ENCODE measurements around the gene RBM19.

RBM19 gene

GRCh38 chr12:113950873-113951272 lies 15.3 kb downstream of the RBM19 start:
- no peak for DNase-seq

- DNase-seq = no peak
Measured at GRCh38 chr12:113949321-113950305, 16.5 kb downstream of the RBM19 start.

DNA sequence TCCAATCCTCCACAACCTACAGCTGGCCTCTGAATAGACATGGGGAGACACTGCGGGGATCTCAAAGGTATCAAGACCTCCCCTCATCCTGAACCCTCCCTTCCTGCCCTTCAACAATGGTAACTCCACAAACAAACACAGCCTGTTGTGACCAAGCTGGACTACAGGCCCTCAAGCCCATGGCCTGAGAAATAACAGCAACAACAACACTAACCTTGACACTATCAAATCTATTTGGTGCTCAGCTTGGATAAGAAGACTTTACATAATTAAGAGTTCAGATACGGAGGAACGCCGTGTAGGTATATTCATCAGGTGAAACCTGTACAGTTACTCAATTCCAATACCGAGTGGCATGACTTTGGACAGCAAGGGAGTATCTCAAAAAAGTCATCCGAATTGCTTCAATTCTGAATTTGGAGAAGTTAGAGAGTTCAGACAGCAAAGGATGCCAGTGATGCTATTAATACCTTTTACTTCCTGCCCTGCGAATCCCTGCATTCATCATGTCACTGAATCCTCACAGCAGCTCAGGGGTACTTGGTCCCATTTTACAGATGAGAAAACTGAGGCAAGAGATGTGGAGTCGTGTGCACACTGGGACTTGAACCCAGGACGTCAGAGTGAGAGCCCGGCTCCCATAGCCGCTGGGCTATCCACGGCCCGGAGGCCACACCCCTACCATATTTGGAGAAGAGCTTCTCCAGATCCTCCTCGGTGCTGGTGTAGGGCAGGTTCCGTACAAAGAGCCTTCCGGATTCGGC lies 17.8 kb downstream of the RBM19 start:
- DNase-seq = no peak

GRCh38 chr12:113946175-113946574 lies 19.9 kb downstream of the RBM19 start:
- DNase-seq = no peak

DNA sequence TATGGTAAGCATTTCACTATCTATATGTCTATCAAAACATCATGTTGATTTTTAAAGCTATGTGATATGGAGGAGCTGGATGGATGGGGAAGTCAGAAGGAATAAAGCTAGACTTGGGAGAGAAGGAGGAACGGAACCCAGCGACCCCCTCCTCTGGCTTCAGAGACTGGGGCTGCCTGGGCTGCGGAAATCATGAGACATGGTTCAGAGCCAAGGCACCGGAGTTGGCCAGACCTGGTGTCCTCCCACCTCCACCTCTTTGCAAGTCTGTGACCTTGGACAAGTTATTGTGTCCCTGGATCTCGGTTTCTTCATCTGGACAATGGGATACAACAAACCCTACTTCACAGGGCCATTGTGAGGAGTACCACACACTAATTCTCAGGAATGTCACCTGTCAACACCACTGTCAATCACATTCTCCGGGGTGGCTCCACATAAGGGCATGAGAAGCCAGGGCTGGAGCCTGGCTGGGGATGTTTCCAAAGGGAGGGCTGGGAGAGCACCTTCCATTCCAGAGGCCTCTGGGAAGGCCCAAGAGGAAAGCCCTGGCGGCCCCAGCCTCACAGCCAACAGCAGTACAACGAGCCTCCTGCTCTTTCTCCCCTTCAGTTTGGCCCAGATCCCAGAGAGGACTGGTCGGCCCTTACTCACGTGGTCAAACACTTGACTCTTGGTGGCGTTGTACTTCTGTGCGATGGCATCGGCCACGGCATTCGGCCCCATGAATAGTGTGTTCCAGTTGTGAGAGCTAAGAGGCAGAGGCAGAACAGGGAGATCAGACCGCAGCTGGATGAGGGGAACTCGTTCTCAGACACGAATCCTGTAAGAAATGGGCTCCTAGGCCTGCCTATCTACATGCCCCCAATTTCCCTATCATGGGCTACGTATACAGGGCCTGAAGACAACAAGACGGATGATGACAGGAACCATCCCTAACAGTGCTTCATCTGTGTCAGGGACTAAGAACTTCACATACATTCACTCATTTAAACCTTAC lies 20.7 kb downstream of the RBM19 start:
- no peak for DNase-seq

GRCh38 chr12:113942209-113942608 lies 23.9 kb downstream of the RBM19 start:
- DNase-seq = no peak

GRCh38 chr12:113941208-113941486 lies 25.0 kb downstream of the RBM19 start:
- DNase-seq = no peak

DNA sequence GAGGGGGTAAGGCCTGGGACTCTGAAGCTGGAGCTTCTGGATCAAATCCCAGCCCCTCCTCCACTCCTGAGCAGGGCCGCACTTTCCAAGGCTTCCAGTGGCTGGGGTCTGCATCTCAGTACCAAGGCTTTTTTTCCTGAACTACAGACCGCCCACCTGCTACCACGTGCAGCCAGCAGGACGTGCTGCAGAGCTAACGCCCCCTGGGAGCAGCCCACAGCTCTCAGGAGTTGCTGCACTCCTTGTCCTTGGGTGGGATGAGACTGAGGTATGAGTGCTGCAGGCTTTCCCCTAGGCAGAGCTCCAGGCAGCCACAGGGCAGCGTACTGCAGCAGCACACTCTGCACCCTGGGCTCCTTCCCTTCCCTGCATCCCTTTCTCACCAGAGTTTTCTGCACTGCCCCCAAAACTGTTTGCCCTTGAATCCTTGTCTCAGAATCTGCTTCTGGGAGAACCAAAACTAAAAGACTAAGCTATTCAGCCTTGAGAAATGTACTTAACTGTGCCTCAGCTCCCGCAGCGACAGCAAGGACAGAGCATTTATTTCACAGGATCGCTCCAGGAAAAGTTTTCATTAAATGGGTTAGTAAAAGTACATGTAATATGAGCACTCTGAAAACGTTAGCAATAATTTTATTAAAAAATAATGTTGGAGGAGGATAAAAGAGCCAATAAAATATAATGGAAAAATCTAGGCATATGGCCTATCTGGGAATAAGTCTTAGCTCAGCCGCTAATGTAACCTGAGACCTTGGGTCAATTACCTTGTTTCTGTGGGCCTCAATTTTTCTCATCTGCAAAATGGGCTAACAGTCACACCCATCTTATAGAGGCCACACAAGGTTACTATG lies 25.5 kb downstream of the RBM19 start:
- no peak for DNase-seq

DNA sequence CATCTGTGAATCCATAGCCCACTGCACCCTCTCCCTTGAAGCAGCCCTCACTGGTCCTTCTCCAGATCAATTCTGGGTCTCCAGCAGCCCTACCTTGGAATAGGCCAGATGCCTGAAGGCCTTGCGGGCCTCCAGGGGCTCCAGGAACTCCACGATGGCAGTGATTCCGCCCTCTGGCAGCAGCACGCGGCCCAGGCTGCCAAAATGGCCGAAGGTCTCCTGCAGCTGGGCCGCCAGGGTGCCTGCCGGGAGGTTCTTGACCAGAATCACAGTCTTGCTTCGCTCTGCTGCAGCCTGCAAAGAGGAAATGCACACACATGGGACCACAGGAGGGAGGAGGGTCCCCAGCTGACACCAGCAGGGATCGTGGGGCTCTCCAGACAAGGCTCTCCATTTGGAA lies 26.3 kb downstream of the RBM19 start:
- DNase-seq = no peak

- DNase-seq = no peak
Measured at GRCh38 chr12:113938471-113938870, 27.7 kb downstream of the RBM19 start.

DNA sequence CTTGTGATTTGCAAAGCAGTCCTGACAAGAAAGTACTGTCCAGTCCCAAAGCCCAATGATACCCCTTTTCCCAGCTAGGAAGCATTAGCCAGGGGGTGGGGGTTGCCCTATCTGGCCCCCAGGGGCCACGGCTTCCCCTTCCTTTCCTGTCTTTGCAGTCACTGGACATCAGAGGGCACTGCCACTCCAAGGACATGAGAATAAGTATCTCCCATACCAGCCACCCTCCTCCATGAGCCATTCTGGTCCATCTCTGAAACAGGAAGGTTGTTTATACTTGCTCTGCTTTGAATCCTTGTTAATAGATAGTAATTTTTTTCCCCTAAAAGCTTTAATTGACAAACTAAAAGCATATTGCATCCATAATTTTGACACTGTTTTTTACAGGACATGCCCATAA lies 29.7 kb downstream of the RBM19 start:
- DNase-seq = no peak

DNA sequence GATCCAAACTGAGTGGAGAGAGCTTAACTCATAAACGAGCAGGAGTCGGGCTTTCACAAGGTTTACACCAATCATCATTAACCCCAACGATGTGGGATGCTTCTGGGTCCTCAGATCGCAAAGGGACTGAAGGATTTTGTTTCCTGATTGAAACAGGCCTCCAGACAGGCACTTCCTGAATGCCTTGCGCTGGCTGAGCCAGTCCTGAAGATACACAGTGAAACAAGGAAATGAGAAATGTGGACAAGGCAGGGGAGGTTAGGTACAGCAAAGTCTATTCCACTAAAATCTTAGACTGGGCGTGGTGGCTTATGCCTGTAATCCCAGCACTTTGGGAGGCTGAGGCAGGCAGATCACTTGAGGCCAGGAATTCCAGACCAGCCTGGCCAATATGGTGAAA lies 30.7 kb downstream of the RBM19 start:
- no peak for DNase-seq

- DNase-seq = no peak
Measured at GRCh38 chr12:113934946-113935345, 31.2 kb downstream of the RBM19 start.

DNA sequence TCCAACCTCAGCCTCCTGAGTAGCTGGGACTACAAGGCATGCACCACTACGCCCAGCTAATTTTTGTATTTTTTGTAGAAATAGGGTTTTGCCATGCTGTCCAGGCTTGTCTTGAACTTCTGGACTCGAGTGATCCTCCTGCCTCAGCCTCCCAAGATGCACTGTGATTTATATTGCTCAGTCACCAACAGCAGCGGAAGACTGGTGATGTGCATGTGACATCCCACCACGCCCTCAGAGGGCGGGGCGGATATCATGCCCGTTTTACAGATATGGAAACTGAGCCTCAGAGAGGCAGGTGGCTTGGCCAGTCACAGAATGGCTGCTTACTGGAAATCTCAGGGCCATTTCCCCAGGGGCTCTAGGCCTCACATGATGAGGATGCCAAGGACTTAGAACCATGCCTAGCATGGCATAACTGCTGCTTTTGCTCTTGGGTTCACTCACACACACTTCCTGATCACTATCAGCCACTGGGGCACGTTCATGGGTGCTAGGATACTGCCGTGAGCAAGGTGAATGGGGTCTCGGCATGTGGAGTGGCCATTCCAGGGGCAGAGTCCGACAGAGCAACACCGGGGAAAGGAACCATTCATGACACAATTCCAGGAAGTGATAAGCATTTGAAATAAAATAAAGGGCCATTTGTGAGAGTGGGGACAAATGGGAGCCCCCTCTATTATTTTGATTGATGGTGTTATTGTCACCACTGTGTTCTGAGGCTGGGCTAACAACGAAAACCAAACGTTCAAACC lies 31.9 kb downstream of the RBM19 start:
- DNase-seq = no peak

DNA sequence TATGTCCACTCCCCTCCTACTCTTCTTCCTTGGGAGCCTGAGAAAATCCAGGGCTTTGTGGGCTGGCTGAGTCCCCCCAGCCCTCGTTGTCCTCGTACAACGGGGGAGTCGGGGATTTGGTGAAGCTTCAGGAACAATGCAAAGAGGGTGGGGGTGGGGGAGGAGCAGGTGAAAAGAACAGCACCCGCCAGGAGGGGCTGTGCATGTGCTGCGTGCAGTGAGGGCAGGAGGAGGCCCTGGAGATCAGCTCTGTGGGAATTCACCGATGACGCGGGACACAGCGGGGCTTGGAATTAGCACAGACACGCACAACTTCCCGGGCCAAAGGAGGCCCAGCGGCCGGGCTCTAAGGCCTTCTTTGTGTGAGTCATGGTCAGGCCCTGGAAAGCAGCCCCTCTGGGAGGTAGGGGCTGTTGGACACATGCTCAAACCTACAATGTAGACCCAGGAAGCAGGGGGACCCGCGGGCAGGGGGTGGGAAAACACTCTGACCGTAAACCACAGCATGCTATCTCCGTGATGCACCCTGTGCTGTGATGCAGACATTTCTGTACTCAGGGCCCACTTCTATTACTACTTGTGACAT lies 32.8 kb downstream of the RBM19 start:
- no peak for DNase-seq

GRCh38 chr12:113932381-113933196 lies 33.5 kb downstream of the RBM19 start:
- no peak for DNase-seq

- no peak for DNase-seq
Measured at GRCh38 chr12:113931517-113931916, 34.6 kb downstream of the RBM19 start.

DNA sequence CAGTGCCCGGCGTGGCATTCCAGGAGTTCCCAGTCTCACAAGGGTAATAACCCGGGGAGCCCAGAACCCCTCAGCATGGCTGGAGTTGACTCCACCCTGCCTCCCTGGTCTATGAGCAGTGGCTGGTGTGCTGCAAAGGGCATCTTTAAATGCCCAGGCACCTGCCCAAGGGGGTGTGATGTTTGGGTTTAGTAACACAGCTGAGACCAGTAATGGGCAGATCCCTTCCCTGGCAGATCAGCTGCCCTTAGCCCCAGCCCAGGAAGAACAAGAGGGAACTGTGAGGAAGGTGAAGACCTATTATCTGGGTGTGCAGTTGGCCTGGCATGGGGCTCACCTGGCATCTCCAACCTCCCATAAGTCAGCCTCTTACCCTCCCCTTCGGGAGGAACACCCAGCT lies 35.9 kb downstream of the RBM19 start:
- DNase-seq = no peak

- DNase-seq = no peak
Measured at GRCh38 chr12:113929312-113929989, 36.7 kb downstream of the RBM19 start.
